NK-92 (cell line): ENCODE measurements around the gene TNF.

ENCODE experiments used
- DNase-seq: peaks from one replicate; lab custom pipeline; 2025; ENCODE audit not compliant: unreplicated experiment; lab: John Stamatoyannopoulos, UW

Gene TNF

DNA sequence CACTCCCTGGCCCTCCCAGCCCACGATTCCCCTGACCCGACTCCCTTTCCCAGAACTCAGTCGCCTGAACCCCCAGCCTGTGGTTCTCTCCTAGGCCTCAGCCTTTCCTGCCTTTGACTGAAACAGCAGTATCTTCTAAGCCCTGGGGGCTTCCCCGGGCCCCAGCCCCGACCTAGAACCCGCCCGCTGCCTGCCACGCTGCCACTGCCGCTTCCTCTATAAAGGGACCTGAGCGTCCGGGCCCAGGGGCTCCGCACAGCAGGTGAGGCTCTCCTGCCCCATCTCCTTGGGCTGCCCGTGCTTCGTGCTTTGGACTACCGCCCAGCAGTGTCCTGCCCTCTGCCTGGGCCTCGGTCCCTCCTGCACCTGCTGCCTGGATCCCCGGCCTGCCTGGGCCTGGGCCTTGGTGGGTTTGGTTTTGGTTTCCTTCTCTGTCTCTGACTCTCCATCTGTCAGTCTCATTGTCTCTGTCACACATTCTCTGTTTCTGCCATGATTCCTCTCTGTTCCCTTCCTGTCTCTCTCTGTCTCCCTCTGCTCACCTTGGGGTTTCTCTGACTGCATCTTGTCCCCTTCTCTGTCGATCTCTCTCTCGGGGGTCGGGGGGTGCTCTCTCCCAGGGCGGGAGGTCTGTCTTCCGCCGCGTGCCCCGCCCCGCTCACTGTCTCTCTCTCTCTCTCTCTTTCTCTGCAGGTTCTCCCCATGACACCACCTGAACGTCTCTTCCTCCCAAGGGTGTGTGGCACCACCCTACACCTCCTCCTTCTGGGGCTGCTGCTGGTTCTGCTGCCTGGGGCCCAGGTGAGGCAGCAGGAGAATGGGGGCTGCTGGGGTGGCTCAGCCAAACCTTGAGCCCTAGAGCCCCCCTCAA lies 3.1 kb upstream of the TNF start, which contains the start of gene LTA:
TSS of gene LTA (plus strand) at position 249 of the 871 bp plus-strand sequence. CDS start at position 703, 454 bp downstream.
- DNase-seq = no peak

DNA sequence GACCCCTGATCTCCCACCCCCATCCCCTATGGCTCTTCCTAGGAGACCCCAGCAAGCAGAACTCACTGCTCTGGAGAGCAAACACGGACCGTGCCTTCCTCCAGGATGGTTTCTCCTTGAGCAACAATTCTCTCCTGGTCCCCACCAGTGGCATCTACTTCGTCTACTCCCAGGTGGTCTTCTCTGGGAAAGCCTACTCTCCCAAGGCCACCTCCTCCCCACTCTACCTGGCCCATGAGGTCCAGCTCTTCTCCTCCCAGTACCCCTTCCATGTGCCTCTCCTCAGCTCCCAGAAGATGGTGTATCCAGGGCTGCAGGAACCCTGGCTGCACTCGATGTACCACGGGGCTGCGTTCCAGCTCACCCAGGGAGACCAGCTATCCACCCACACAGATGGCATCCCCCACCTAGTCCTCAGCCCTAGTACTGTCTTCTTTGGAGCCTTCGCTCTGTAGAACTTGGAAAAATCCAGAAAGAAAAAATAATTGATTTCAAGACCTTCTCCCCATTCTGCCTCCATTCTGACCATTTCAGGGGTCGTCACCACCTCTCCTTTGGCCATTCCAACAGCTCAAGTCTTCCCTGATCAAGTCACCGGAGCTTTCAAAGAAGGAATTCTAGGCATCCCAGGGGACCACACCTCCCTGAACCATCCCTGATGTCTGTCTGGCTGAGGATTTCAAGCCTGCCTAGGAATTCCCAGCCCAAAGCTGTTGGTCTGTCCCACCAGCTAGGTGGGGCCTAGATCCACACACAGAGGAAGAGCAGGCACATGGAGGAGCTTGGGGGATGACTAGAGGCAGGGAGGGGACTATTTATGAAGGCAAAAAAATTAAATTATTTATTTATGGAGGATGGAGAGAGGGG lies 1.9 kb upstream of the TNF start:
- DNase-seq = no peak

DNA sequence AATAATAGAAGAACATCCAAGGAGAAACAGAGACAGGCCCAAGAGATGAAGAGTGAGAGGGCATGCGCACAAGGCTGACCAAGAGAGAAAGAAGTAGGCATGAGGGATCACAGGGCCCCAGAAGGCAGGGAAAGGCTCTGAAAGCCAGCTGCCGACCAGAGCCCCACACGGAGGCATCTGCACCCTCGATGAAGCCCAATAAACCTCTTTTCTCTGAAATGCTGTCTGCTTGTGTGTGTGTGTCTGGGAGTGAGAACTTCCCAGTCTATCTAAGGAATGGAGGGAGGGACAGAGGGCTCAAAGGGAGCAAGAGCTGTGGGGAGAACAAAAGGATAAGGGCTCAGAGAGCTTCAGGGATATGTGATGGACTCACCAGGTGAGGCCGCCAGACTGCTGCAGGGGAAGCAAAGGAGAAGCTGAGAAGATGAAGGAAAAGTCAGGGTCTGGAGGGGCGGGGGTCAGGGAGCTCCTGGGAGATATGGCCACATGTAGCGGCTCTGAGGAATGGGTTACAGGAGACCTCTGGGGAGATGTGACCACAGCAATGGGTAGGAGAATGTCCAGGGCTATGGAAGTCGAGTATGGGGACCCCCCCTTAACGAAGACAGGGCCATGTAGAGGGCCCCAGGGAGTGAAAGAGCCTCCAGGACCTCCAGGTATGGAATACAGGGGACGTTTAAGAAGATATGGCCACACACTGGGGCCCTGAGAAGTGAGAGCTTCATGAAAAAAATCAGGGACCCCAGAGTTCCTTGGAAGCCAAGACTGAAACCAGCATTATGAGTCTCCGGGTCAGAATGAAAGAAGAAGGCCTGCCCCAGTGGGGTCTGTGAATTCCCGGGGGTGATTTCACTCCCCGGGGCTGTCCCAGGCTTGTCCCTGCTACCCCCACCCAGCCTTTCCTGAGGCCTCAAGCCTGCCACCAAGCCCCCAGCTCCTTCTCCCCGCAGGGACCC lies 981 bp upstream of the TNF start:
- DNase-seq = no peak

DNA sequence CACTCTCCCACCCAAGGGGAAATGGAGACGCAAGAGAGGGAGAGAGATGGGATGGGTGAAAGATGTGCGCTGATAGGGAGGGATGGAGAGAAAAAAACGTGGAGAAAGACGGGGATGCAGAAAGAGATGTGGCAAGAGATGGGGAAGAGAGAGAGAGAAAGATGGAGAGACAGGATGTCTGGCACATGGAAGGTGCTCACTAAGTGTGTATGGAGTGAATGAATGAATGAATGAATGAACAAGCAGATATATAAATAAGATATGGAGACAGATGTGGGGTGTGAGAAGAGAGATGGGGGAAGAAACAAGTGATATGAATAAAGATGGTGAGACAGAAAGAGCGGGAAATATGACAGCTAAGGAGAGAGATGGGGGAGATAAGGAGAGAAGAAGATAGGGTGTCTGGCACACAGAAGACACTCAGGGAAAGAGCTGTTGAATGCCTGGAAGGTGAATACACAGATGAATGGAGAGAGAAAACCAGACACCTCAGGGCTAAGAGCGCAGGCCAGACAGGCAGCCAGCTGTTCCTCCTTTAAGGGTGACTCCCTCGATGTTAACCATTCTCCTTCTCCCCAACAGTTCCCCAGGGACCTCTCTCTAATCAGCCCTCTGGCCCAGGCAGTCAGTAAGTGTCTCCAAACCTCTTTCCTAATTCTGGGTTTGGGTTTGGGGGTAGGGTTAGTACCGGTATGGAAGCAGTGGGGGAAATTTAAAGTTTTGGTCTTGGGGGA lies 754 bp downstream of the TNF start:
- DNase-seq = no peak

- no peak for DNase-seq
Measured at GRCh38 chr6:31576897-31577578, 1.7 kb downstream of the TNF start.

- DNase-seq = no peak
Measured at GRCh38 chr6:31577579-31577966, 2.2 kb downstream of the TNF start.

DNA sequence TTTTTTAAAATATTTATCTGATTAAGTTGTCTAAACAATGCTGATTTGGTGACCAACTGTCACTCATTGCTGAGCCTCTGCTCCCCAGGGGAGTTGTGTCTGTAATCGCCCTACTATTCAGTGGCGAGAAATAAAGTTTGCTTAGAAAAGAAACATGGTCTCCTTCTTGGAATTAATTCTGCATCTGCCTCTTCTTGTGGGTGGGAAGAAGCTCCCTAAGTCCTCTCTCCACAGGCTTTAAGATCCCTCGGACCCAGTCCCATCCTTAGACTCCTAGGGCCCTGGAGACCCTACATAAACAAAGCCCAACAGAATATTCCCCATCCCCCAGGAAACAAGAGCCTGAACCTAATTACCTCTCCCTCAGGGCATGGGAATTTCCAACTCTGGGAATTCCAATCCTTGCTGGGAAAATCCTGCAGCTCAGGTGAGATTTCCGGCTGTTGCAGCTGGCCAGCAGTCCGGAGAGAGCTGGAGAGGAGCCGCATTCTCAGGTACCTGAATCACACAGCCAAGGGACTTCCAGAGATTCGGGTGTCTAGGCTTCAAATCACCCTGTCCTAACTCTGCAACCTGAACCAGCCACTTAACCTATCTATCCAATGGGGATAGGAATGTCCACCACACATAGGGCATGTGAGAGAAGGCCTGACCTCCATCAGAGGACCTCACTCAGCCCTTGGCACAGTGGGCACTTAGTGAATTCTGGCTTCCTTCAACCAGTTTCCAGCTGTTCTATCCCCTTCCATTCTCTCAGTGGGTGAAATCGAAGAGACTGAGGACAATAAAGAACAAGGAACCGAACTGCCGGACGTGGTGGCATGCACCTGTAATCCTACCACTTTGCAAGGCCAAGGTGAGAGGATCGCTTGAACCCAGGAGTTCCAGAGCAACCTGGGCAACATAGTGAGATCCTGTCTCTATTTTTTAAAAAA lies 3.1 kb downstream of the TNF start:
- no peak for DNase-seq

- no peak for DNase-seq
Measured at GRCh38 chr6:31579119-31579505, 3.7 kb downstream of the TNF start.

GRCh38 chr6:31579546-31580437 lies 4.4 kb downstream of the TNF start:
- DNase-seq = no peak

GRCh38 chr6:31580438-31580740 lies 5.0 kb downstream of the TNF start:
- no peak for DNase-seq

DNA sequence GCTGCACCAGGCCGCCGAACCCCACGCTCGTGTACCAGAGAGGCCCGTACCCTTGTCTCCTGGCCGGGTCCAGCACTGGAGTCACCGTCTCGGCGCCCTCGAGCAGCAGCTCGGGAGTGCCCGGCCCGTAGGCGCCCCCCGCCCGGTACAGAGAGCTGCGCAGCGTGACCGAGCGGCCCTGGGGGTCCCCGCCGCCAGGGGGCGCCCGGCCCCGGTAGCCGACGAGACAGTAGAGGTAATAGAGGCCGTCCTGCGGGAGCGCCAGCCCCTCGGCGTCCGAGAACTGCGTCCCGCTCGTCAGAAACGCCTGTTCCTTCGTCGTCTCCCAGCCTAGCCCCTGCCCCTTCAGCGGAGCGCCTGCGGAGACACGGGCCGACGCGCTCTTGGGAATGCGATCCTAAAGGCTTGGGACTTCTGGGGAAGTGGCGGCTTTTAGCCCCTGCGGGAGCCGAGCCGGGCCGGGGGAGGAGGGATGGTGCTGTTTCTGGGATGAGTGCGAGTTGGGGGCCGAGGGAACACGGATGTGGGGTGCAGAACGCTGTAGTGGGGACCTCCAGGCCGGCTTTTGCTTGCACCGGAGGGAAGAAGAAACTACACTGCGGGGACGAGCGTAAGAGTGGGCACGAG lies 5.6 kb downstream of the TNF start:
- DNase-seq = no peak

GRCh38 chr6:31581434-31582229 lies 6.3 kb downstream of the TNF start:
- DNase-seq = no peak

DNA sequence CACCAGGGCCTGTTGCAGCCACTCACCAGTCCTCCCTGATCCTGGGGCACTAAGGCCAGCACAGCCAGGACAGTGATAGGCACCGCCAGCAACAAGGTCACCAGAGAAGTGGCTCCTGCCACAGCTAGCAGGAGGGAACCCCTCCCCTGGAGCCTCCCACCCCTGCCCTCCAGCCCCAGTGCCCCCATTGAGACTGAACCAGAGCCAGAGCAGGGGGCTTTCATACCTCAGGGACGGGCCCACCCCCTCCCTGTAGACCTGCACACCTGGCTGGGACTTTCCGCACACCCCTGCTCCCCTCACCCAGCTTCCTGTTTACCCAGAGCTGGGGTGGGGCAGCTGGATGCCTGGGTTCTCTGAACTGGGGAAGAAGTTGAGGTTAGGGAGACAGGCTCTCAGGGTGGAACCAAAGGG lies 6.9 kb downstream of the TNF start, which contains the start of gene LTB:
TSS of gene LTB (minus strand) at position 195 of the 414 bp plus-strand sequence. CDS start at position 188, 7 bp downstream.
- no peak for DNase-seq

GRCh38 chr6:31585491-31585890 lies 10.1 kb downstream of the TNF start:
- no peak for DNase-seq

GRCh38 chr6:31586008-31586407 lies 10.6 kb downstream of the TNF start, which contains the start of gene LST1:
Gene LST1, plus strand, starts transcription at chr6:31586277. Its CDS starts 1,023 bp downstream, at chr6:31587300.
- DNase-seq = no peak

GRCh38 chr6:31586599-31587281 lies 11.4 kb downstream of the TNF start:
- no peak for DNase-seq
